Mesenteric fat pad (tissue), 1 donor: ENCODE results near the gene SPRY1. TPM values are rescaled to one million over a fixed set of nuclear protein-coding genes. Genes with fewer than 3 reads are reported as not detected.

Experiments
- DNase-seq: peaks from one replicate; pipeline ENCODE4 v3.0.0-alpha.2; 2020; ENCODE audit warnings: low spot score
- total RNA-seq: library from RNA; stranded (reverse); fragmentation: NEBNext Ultra II Directional; extraction: Animal tissue kit (Norgen Biotek cat#: 25700); gene quantifications from one replicate; pipeline ENCODE4 v1.2.1, GENCODE V29; 2021
- donor health status: DM: yes; HTN: yes; CAD: no.

SPRY1 gene
- total RNA-seq, 1 donor from 2014 or later: 343 TPM

DNA sequence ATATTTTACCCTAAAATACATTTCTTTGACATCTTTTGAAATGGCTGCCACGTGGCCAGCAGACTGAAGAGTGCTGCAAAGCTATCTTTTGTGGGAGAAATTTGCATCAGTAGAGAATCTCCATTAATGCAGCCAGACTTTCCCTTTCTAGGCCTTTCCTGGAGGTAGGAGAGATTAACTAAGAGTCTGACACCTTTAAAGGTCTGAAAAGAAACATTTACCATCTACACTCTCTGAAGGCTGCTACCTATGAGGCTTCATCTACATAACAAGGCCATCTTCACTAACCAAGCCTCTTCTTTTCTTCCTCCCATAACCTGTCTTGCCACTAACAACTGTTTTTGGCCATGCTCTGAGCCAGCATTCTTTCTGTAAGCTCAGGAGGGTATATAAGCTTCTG, 17.8 kb upstream of the SPRY1 start:
- DNase-seq: no peak

DNA sequence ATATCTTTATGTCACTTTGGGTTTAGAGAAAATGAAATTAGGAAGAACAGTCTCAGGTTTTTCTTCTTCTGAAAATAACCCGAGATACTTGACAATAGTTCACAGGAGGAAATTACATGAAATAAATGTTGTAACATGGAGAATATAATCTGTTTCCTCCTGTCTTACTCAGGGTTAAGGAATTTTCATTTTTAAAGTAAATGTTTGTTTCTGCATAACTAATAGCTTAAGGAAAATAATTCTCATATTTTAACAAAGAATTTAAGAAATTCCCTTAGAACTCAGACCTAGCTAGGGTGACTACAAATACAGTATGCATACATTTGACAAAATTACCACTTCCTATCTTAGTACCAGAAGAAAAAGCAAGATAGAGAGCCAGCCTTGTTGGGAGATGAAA, 17.2 kb upstream of the SPRY1 start:
- DNase-seq: no peak

DNA sequence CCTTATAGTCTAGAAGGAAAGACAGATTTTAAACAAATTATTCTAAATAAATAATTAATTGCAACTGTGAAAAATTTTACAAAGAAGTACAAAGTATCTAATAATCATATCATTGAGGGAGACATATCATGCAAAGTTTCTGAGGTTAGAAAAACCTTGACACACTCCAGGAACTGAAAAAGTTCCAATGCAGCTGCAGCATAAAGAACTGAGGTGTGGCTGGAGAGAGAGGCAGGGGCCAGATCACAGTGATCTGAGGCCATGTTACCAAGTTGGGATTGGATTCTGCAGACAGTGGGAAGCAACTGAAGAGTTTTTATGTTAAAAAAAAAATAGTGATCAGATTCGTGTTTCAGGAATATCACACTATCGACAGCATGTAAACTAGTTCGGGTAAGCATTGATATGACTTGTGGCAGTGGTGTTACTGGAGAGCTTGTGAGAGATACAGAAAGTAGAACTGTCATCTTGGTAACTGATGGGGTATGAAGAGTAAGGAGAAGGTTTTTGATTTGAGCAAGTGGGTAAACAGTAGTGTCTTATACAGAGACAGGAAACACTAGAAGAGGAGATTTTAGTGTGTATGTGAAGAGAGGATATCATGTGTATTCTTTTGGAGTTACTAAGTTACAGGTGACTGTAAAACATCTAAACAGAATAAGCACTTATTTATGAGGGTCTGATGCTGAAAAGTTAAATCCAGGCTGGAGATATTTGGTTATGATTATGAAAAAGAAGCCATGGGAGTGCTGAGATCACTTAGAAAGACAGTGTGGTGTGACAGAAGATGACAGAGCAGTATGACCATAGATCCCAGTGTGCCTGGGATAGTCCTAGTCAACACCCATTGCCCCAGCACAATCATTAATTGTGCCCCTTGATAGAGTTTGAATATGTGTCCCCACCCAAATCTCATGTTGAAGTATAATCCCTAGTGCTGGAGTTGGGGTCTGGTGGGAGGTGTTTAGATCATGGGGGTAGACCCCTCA, 15.6 kb upstream of the SPRY1 start:
- DNase-seq: no peak

DNA sequence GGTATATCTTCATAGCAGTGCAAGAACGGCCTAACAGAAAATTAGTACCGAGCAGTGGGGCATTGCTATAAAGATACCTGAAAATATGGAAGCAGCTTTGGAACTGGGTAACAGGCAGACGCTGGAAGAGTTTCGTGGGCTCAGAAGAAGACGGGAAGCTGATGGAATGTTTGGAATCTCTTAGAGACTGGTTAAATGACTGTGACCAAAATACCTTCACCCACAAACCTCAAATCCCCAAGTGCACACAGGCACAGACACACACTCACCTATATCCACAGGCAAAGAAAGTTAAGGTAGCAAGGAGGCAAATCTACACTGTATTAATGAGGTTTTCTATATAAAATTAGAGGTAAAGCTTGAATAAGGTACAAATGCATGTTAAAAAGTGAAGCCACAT, 14.6 kb upstream of the SPRY1 start:
- DNase-seq: no peak

DNA sequence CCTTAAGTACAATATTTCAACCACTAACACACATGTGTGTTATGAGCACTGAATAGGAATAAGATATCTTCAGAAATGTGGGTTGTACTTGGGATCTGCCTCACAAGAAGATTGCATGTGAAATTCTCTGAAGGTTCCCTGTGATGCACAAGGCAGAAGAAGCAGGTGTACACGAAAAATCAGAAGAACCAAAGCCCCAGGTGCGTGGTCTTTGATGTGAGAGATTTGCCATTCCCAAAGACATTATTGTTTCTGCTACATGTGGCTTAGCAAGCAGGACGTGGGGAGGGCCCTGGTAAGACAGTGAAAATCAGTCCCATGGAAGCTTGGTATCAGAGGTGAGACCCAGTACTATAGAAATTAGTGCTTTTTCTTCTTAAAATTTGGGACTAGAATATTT, 13.0 kb upstream of the SPRY1 start:
- DNase-seq: no peak

DNA sequence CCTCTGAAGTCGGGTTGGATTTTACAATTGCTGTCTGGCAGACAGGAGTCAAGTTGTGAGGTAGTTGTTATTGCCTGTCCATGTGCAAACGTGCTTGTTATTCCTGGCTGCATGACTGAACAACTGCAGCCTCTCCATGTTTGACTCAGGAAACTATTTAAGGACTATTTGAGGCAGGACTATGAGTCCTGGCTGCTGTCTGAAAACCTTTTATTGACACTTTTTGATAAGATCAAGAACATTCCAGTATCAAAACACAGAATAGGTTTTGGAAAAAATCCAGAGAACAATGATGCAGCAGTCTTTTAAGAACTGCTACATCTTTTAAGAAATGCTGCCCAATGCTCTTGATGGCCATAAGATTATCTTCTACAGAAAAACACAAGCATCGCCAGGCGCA, 10.0 kb upstream of the SPRY1 start:
- DNase-seq: no peak

DNA sequence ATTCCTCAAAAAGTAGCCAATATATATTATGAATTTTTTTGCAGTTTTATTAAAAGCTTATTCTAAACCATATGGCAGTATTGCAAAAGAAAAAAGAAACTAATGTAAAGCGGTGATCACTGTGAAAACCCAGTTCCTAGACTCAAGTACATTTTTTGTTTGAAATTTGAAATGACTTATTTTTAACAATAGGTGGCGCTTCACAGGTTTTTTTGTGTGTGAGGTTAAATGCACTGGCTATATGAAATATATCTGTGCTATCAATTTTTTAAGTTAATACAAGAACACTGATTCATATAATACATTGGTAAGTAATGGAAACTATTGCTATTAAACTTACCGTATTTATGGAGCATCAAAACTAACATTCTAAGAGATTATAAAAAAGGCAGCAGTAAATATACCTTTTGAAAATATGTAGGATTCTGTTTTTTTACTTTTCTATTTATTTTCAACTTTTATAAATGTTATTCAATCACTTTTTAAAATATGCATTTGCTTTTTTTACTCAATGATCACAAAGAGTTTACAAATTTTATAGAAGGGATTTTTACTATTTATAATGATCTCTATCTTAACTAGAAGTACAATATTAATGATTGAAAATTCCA, 5.6 kb upstream of the SPRY1 start:
- DNase-seq: no peak

DNA sequence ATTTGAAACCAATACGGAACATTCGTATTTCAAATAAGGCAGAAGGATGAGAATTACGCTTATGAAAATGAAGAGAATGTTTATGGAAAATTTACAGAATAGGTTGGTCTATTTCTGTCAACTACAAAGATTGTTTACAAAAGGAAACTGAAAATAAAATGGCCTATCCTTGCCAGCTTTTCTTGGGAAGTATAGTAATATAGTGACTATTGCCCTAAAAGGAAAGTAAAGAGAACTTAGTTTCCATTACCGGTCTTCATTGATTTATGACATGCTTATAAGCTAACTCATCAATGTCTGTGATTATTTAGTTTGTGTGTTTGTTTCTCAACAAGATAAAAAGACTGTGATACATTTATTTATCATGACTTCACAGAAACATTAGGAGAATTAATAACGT, 2.9 kb upstream of the SPRY1 start:
- no peak for DNase-seq

DNA sequence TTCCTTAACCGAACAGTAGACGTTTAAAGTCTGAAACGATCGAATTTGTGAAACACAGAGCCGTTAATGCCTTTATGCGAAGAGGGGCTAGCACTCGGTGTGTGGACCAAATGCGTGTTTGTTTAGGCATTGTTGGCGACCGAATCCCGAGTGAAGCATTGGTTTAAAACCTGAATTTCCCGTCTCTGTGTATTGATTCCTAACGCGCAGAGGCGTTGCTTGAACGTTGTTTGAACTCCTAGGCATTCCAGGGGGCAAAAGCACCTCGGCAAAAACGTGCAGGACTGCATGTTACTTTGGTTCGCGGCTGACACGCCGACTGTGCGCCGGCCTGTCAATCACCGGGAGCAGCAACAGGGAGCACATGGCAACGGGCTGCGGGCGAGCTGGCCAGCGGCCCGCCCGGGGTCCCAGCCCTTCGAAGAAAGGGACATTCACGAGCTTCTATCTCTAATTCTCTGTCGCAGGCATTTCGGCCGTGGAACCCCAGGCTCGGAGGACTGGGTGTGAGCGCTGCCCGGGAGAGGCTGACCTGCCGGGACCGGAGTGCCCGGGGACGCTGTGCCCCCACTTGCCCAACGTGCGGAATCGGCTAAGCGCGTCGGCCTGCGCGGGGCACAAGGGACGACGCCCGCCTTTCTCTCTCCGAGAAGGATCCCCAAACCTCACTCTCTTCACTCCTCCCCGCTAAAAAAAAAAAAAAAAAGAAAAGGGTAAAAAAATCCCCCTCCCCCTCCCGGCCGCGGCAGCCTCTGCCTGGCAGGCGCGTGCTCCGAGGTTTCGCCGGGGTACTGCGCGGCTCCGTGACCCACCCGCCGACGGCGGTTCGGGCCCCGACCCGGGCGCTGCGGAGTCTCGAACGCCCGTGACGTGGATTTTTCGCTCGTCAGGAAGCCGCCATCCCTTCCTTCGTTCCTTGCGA, 810 bp downstream of the SPRY1 start:
- no peak for DNase-seq

DNA sequence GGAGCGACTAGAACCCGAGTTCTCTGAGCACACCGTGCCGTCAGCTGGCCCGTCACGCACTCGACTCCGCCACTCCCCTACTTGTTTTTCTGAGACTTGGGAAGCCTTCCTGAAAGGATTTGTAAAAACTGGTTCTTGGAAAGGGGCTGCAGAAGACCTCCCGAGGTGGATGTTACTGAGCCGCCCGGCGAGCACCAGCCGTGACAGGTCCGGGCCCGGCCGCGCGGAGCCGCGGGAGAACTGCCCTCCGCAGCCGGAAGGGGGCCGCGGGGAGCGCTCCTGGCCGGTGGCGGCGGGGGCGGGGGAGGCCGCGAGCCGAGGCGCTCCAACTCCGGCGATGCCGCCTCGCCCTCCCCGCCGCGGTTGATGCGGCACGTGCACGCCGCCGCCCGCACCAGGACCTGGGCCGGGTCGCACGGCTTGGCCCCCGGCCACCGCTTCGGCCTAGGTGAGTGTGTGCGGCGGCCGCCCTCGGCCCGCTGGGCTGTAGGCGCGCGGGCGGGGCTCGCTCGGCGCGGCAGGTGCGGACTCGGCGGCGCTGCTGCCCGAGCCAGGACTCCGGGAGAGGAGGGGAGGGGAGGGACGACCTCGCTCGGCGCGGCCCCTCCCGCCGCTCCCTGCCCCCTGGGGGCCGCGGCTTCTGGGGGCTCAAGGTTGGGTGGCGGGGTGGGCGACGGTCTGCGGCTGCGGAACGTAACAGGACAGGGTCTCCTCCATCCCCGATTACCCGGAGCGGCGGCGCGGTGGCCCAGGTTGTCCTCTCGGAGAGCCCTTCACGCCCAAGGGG, 1.7 kb downstream of the SPRY1 start:
- peak; percentile 94 for DNase-seq

DNA sequence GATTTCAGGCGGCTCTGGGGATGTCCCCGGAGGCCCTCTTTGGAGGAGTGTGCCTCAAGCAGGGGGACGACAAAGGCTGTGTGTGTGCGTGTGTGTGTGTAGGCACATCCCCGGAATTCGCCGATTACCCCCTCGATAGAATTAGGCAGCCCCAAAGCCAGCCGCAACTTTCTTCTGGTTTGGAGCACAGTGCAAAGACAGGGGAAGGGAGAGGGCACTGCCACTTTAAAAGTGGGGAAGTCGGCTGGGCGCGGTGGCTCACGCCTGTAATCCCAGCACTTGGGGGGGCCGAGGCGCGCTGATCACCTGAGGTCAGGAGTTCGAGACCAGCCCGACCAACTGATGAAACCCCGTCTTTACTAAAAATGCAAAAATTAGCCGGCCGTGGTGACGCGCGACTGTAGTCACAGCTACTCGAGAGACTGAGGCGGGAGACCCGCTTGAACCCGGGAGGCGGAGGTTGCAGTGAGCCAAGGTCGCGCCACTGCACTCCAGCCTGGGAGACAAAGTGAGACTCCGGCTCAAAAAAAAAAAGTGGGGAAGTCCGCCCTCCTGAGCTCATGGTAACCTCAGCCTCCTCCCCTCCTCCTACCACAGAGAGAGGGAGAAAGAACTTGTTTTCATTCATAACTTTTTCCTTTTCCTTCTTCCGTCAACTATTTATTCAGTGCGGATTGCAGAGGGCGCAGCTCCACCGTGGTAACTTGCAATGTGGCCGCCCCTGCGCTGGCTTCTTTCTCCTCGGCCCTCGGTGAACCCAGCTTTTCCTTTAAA, 2.4 kb downstream of the SPRY1 start:
- no peak for DNase-seq

DNA sequence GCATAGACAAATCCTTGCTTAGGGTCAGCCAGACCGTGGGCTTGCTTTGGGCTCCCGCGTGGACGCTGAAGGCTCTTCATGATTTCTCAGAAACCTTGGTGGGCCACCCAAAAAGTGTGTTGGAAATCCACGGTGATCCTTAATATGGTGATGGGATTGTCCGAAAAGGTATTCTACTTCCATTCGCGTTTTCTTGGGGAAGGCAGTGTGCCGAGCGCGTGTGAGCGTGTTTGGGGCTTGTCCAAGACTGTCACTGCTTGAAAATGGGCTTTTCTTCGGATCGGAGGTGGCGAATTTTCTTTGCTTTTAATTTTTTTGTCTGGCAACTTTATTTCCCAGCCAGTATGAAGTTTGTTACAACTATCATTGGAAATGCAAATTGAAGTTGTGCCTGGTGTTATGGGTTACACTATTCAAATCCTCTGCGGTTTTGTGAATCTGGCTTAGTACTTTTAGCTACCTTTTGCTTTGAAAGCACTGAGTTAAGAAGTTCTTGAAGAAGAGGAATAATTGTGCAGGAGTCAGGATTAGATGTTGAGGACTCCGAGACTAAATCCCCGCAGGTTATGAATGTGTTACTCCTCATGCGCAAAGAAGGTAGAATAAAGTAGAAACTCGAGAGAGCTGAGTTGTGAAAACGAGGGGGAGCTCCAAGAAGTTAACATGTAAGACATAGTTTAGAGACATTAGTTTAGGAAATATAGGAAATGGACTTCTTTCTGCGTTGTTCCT, 3.2 kb downstream of the SPRY1 start:
- DNase-seq: no peak

DNA sequence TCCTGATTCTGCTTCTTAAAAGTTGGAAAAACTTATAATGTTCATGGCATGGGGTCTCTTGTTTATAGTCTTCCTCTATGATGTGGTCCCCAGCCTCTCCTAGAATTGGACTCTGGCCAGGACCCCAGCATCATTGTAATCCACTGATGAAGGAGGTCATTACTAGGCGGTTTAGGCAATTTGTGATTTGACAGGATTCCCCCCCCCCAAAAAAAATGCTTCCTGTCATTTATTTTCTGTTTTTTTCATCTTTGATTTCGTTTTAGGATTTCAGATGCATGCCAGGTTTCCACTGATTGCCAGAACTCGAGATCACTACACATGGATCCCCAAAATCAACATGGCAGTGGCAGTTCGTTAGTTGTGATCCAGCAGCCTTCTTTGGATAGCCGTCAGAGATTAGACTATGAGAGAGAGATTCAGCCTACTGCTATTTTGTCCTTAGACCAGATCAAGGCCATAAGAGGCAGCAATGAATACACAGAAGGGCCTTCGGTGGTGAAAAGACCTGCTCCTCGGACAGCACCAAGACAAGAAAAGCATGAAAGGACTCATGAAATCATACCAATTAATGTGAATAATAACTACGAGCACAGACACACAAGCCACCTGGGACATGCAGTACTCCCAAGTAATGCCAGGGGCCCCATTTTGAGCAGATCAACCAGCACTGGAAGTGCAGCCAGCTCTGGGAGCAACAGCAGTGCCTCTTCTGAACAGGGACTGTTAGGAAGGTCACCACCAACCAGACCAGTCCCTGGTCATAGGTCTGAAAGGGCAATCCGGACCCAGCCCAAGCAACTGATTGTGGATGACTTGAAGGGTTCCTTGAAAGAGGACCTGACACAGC, 4.9 kb downstream of the SPRY1 start:
- DNase-seq: no peak

DNA sequence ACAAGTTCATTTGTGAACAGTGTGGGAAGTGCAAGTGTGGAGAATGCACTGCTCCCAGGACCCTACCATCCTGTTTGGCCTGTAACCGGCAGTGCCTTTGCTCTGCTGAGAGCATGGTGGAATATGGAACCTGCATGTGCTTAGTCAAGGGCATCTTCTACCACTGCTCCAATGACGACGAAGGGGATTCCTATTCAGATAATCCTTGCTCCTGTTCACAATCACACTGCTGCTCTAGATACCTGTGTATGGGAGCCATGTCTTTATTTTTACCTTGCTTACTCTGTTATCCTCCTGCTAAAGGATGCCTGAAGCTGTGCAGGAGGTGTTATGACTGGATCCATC, 5.5 kb downstream of the SPRY1 start:
- DNase-seq: no peak

DNA sequence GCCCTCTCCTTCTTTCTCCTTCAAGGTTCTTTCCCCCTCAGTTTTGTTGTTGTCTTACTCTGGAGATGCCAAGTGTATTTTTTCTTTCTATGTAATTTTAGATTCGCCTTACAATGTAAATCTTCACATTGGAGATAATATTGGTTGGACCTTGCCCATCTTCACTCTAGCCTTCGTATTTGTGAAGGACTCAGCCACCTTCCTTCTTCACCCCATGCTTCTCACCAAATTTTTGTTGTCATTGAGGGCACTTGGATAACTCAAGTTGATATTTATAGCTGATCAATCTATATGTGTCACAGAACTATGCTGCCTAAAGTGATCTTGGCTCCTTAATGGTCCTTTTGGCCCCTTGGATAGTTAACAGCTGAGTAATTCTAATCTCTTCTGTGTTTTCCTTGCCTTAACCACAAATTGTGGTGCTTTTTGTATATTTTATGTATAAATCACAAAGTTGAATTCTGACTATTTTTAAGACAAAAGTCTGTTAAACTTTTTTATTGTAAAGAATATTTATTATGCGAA, 6.5 kb downstream of the SPRY1 start:
- DNase-seq: no peak

DNA sequence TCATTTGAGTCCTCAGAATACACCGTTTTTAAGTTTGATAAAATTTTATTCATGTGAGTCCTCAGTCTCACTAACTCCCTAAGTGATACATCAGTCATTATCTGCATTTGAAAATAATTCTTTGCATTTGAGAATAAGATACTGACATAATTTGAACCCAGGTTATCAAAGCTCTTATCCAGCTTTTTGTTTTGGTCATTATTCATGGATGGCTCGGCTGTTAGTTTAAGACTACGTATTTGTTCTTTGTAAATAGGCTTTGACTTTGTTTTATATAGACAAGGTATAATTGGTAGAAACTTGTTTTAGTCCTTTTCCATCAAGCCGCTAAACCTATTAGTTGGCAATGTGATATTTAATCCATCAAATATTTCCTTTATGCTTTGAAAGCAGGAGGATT, 7.9 kb downstream of the SPRY1 start:
- no peak for DNase-seq

DNA sequence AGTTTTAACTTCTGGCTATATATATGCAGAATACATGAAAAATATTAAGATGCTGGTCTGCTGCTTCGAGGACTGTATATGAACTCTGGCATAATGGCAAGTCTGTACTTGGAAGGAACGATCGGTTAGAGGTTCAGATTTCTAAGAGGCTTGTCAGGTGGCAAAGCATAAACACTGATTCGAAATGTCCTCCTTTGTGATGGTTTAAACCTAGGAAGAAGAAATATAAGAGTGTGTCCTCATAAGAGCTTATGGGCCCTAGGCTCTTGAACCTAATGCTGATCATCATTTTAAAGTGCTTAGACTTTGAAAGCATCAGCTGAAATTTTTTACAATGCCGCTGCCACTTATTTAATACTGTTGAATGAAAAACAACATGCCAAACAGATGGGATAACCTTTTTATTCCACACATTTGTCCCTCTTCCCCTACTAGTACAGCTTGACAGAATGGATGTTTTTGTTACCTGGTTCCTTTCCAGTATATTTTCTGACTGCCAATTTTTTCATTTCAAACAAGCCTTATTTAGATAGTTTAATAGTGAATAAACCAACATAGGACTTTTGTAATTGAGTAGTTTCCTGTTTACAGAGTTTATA, 8.8 kb downstream of the SPRY1 start:
- no peak for DNase-seq

DNA sequence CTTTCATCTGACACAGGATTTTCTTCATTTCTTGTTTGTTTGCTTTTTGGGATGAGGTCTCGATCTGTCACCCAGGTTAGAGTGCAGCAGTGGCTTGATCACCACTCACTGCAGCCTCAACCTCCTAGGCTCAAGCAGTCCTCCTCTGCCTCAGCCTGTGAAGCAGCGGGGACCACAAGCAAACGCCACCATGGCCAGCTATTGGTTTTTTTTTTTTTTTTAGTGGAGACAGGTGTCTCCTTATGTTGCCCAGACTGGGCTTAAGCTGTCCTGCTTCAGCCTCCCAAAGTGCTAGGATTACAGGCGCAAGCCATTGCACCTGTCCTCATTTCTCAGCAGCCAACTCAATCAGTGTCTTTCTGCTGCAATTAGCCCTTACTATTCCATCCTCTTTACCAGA, 10.3 kb downstream of the SPRY1 start:
- no peak for DNase-seq
